HepG2 (cell line): Measurements from ENCODE around the gene MEGF10. TPM values are rescaled to one million over a fixed set of nuclear protein-coding genes. Genes with fewer than 3 reads are reported as not detected.

Experiments
- ATAC-seq: fragments of 200-7000 bp; cut with Tn5 transposase; 3 replicates; pipeline ENCODE4 v1.9.1; 2020; ENCODE audit warnings: mild to moderate bottlenecking, moderate library complexity
- BruUV-seq: library from RNA; stranded (reverse); fragments of 400-500 nt; replicated peaks from 2 replicates; lab custom pipeline; 2021; lab: Mats Ljungman, UMichigan
- CTCF ChIA-PET: fragments of 300-600 bp; formaldehyde crosslinking; extraction: SDS; loops from one replicate; lab custom pipeline; 2021; ENCODE audit warnings: low total read pairs, inconsistent platforms, low intra/inter-chr PET ratio; lab: Yijun Ruan, JAX
- POLR2A ChIA-PET: fragments of 350-600 bp; sonication (Branson Sonifier 250); formaldehyde crosslinking; loops from one replicate; lab custom pipeline; 2020; ENCODE audit warnings: antibody characterized with exemption, inconsistent platforms; lab: Yijun Ruan, JAX
- DNase-seq: peaks from one replicate; pipeline ENCODE4 v3.0.0-alpha.2; 2015; ENCODE audit warnings: low spot score
- FAIRE-seq: peaks from 3 replicates; lab custom pipeline; 2011; peaks lifted over from hg19 to GRCh38; lab: Jason Lieb, UNC
- H2AFZ ChIP-seq: one replicate; pipeline ENCODE4 v1.6.1; 2011; ENCODE audit warnings: low read length, inconsistent platforms
- H3K27ac ChIP-seq: fragments of 300-600 bp; 3 replicates; pipeline ENCODE4 v1.8.0; 2011; ENCODE audit warnings: mixed run types, mild to moderate bottlenecking, mixed read lengths, low read length, inconsistent platforms; ENCODE audit not compliant: insufficient read depth; ENCODE audit errors: extremely low read length
- H3K27me3 ChIP-seq, 2 experiments: fragments of 200-600 bp in 1 of 2; 2 replicates in 1 of 2; 3 replicates in 1 of 2; pipeline versions ENCODE4 v1.6.0 to v1.8.0; 2011; ENCODE audit warnings: low read length in 2 of 2, mild to moderate bottlenecking in 2 of 2, moderate library complexity in 2 of 2, inconsistent platforms in 1 of 2; ENCODE audit not compliant: insufficient read depth in 2 of 2, control insufficient read depth in 1 of 2
- H3K36me3 ChIP-seq, 2 experiments: fragments of 200-600 bp in 1 of 2; replicated peaks in 1 of 2; 2 replicates in 1 of 2; 3 replicates in 1 of 2; pipeline versions ENCODE4 v1.5.1 to v1.8.0; 2011; ENCODE audit warnings: low read length in 2 of 2, inconsistent platforms in 1 of 2; ENCODE audit not compliant: insufficient read depth in 2 of 2, control insufficient read depth in 1 of 2
- H3K4me1 ChIP-seq: 2 replicates; pipeline ENCODE4 v1.5.1; 2012; ENCODE audit warnings: low read length, inconsistent platforms; ENCODE audit not compliant: insufficient read depth
- H3K4me2 ChIP-seq: 2 replicates; pipeline ENCODE4 v1.6.0; 2011; ENCODE audit warnings: low read depth, low read length, inconsistent platforms
- H3K4me3 ChIP-seq, 3 experiments: fragments of 200-600 bp in 1 of 3; sonication (generic), shearing (Covaris generic) in 1 of 3; replicated peaks in 1 of 3; 2 replicates each; pipeline ENCODE4 v1.5.1; 2011 to 2016; ENCODE audit warnings: low read length in 3 of 3, inconsistent platforms in 2 of 3, low read depth in 2 of 3, mild to moderate bottlenecking in 2 of 3, control low read depth in 1 of 3, mixed read lengths in 1 of 3; ENCODE audit not compliant: insufficient read depth in 1 of 3
- H3K79me2 ChIP-seq: one replicate; pipeline ENCODE4 v1.6.1; 2011; ENCODE audit warnings: low read length, inconsistent platforms; ENCODE audit not compliant: insufficient read depth
- H3K9ac ChIP-seq: 2 replicates; pipeline ENCODE4 v1.6.0; 2011; ENCODE audit warnings: mild to moderate bottlenecking, low read depth, low read length, inconsistent platforms; ENCODE audit not compliant: insufficient read depth
- H3K9me3 ChIP-seq: 2 replicates; pipeline ENCODE4 v1.5.1; 2012; ENCODE audit warnings: mild to moderate bottlenecking, low read length
- H4K20me1 ChIP-seq: 2 replicates; pipeline ENCODE4 v1.6.0; 2011; ENCODE audit warnings: inconsistent platforms, mild to moderate bottlenecking, low read length, moderate library complexity; ENCODE audit not compliant: insufficient read depth
- DZIP1 ChIP-seq: sonication (generic); formaldehyde crosslinking; IDR thresholded peaks from 2 replicates; pipeline ENCODE4 v1.5.0; 2020; ENCODE audit warnings: mild to moderate bottlenecking, missing genetic modification reagents
- HNF4A ChIP-seq: sonication (generic); formaldehyde crosslinking; IDR thresholded peaks from 2 replicates; pipeline ENCODE4 v1.4.0; 2020; ENCODE audit warnings: missing genetic modification reagents
- SNRNP70 ChIP-seq: fragments of 200-400 bp; formaldehyde crosslinking; IDR thresholded peaks from 2 replicates; pipeline ENCODE4 v1.6.1; 2017; ENCODE audit warnings: mild to moderate bottlenecking, low read depth, low read length, moderate library complexity
- SRSF9 ChIP-seq: fragments of 200-400 bp; formaldehyde crosslinking; IDR thresholded peaks from 2 replicates; pipeline ENCODE4 v1.6.1; 2018; ENCODE audit warnings: borderline replicate concordance, mild to moderate bottlenecking, low read depth, low read length; ENCODE audit not compliant: insufficient read depth, poor library complexity, severe bottlenecking
- TBX2 ChIP-seq: sonication (generic); formaldehyde crosslinking; IDR thresholded peaks from 2 replicates; pipeline ENCODE4 v1.5.0; 2020; ENCODE audit warnings: missing genetic modification reagents, mild to moderate bottlenecking, borderline replicate concordance
- TGIF2 ChIP-seq: IDR thresholded peaks from 2 replicates; pipeline ENCODE4 v1.6.1; 2016; ENCODE audit warnings: control low read depth, missing compliant biosample characterization
- TSC22D2 ChIP-seq: sonication (generic); formaldehyde crosslinking; IDR thresholded peaks from 2 replicates; pipeline ENCODE4 v1.5.1; 2020; ENCODE audit warnings: missing genetic modification reagents, mild to moderate bottlenecking, borderline replicate concordance
- ZNF17 ChIP-seq: sonication (generic); formaldehyde crosslinking; IDR thresholded peaks from 2 replicates; pipeline ENCODE4 v1.5.0; 2020; ENCODE audit warnings: mild to moderate bottlenecking, missing genetic modification reagents
- ZNF224 ChIP-seq: sonication (generic); formaldehyde crosslinking; IDR thresholded peaks from 2 replicates; pipeline ENCODE4 v1.5.0; 2020; ENCODE audit warnings: mild to moderate bottlenecking, missing genetic modification reagents
- ZNF83 ChIP-seq: sonication (generic); formaldehyde crosslinking; IDR thresholded peaks from 2 replicates; pipeline ENCODE4 v1.4.0; 2020; ENCODE audit warnings: missing genetic modification reagents, mild to moderate bottlenecking, borderline replicate concordance
- WGBS: methylation state at CpG from one replicate; pipeline ENCODE4 v1.1.6; 2017; ENCODE audit warnings: low lambda C conversion rate; 5-methylcytosine and 5-hydroxymethylcytosine counted together
- in situ Hi-C: cut with HindIII; loops from 2 replicates; pipeline ENCODE4 v1.10.0; 2017; ENCODE audit warnings: low pct_unique_long_range_greater_than_20kb; ENCODE audit not compliant: extremely low pct_ligation_motif_present
- intact Hi-C: fragments of 100-400 bp; cut with micrococcal nuclease; formaldehyde crosslinking; loops from one replicate; pipeline ENCODE4 v1.10.0; 2022; ENCODE audit not compliant: unreplicated experiment
- polyA plus RNA-seq, 8 experiments: library from polyadenylated mRNA; depleted of rRNA in 3 of 8; stranded (reverse) in 7 of 8; unstranded in 1 of 8; fragments of >200 nt; fragmentation: Illumina TruSeq in 4 of 8; extraction: Trizol in 4 of 8; gene quantifications; 2 replicates each; pipeline versions ENCODE4 v1.2.1 to v1.2.3, GENCODE V29; 2011 to 2016; ENCODE audit warnings: low read depth in 4 of 8, missing spikeins in 1 of 8, mixed read lengths in 1 of 8; ENCODE audit not compliant: insufficient read depth in 1 of 8
- total RNA-seq, 5 experiments: library from RNA; depleted of rRNA; stranded (reverse); fragments of >200 nt; fragmentation: Illumina TruSeq; extraction: Trizol; gene quantifications; 2 replicates each; pipeline ENCODE4 v1.2.3, GENCODE V29; 2016; ENCODE audit warnings: low read depth in 1 of 5
- TF ChIP-seq, protein P1 (sequence below): sonication (generic); formaldehyde crosslinking; IDR thresholded peaks from 2 replicates; pipeline ENCODE4 v1.4.0; 2020; ENCODE audit warnings: mild to moderate bottlenecking, missing genetic modification reagents
- TF ChIP-seq, protein P2 (sequence below): sonication (generic); formaldehyde crosslinking; IDR thresholded peaks from 2 replicates; pipeline ENCODE4 v1.5.0; 2020; ENCODE audit warnings: missing genetic modification reagents, mild to moderate bottlenecking, borderline replicate concordance

Gene MEGF10
- total and polyA plus RNA-seq, 2 of the 13 experiments (the other 11 are each of a cell fraction or from before 2014, with no cell fraction given) = not detected

DNA sequence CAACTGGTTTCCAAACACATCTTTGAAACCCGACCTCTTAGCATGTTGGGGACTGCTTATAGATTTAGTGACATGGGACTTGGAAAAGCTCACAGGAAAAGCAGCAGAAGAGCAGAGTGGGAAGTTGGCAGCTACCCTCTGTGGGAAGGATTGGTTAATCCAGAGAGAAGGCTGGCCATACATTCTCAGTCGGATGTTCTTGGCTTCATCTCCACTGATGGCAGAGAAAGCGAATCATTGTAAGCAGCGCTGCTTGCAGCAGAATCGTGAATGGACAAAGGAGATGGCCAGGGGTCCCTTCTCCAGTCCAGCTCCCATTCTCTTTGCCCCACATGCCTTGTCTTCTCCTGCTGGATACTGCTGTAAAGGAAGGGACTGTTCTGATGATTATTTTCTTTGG lies 62.7 kb downstream of the MEGF10 start:
- Histone ChIP-seq H3K4me3 (no peak overlapping the region), H3K27me3 (no peaks in the 10 kb centered on the region), H3K4me1 (no peaks in the 10 kb centered on the region), H3K9ac (no peak overlapping the region), H3K4me2 (no peak overlapping the region), H4K20me1 (no peaks in the 10 kb centered on the region), H3K27ac (no peak overlapping the region), H3K79me2 (no peaks in the 10 kb centered on the region)
- no peak for FAIRE-seq
- no TSS peak for BruUV-seq
- POLR2A ChIA-PET = no interaction called here
- 47% methylated on average over 5 of the region's 5 CpGs for WGBS
- TF ChIP-seq ZNF224 = no peak
- no peak for TF ChIP-seq DZIP1 (CRISPR knock-in tag)
- TF ChIP-seq TBX2 (CRISPR knock-in tag) = no peak
- TF ChIP-seq ZNF17 (CRISPR knock-in tag) = no peak
- no peak for TF ChIP-seq SRSF9
- TF ChIP-seq SNRNP70 = no peak
- TF ChIP-seq, protein P1, sequence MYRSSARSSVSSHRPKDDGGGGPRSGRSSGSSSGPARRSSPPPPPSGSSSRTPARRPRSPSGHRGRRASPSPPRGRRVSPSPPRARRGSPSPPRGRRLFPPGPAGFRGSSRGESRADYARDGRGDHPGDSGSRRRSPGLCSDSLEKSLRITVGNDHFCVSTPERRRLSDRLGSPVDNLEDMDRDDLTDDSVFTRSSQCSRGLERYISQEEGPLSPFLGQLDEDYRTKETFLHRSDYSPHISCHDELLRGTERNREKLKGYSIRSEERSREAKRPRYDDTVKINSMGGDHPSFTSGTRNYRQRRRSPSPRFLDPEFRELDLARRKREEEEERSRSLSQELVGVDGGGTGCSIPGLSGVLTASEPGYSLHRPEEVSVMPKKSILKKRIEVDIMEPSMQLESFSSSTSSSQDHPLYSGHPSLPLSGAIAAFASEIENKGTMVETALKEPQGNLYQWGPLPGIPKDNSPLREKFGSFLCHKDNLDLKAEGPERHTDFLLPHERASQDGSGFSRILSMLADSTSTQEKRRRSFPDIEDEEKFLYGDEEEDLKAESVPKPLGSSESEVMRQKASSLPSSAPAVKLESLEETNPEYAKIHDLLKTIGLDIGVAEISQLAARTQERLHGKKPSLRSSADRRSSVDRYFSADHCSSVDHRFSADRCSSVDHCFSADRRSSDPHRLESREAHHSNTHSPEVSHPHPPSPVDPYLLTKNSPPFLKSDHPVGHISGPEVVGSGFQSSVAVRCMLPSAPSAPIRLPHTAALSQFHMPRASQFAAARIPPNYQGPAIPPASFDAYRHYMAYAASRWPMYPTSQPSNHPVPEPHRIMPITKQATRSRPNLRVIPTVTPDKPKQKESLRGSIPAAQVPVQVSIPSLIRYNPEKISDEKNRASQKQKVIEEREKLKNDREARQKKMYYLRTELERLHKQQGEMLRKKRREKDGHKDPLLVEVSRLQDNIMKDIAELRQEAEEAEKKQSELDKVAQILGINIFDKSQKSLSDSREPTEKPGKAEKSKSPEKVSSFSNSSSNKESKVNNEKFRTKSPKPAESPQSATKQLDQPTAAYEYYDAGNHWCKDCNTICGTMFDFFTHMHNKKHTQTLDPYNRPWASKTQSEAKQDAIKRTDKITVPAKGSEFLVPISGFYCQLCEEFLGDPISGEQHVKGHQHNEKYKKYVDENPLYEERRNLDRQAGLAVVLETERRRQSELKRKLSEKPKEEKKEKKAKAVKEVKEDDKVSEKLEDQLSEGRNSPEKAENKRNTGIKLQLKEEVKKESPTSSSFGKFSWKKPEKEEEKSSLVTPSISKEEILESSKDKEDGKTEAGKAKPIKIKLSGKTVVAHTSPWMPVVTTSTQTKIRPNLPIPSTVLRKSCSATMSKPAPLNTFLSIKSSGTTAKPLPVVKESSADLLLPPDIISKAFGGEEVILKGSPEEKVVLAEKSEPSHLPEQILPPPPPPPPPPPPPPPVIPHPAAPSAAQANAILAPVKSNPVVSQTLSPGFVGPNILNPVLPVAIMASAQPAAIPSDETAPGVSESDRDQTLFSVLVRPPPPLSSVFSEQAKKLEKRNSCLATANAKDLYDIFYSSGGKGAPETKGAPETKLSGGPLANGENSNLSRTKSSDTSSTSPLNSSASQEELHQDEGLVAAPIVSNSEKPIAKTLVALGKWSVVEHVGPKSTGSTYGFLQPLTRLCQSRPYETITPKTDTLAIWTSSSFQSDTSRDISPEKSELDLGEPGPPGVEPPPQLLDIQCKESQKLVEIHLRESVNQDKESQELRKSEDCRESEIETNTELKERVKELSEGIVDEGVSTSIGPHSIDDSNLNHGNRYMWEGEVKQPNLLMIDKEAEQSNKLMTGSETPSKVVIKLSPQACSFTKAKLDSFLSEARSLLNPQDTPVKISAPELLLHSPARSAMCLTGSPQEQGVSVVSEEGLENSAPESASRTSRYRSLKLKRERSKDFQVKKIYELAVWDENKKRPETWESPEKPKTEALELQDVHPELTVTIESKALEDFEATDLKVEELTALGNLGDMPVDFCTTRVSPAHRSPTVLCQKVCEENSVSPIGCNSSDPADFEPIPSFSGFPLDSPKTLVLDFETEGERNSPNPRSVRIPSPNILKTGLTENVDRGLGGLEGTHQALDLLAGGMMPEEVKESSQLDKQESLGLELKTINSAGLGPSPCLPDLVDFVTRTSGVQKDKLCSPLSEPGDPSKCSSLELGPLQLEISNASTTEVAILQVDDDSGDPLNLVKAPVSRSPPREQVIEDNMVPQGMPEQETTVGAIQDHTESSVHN (CRISPR knock-in tag) = no peak
- TF ChIP-seq TSC22D2 (CRISPR knock-in tag) = no peak
- TF ChIP-seq HNF4A (CRISPR knock-in tag) = no peak
- no peak for TF ChIP-seq TGIF2 (CRISPR knock-in tag)
- TF ChIP-seq, protein P2, sequence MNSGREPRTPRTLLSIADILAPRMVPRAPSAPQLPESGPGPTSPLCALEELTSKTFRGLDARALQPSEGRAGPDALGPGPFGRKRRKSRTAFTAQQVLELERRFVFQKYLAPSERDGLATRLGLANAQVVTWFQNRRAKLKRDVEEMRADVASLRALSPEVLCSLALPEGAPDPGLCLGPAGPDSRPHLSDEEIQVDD (CRISPR knock-in tag) = no peak
- no peak for TF ChIP-seq ZNF83 (CRISPR knock-in tag)
- TF ChIP-seq, all 625 proteins: peak for 0
- ATAC-seq (no peak), DNase-seq (no peak)
- no peaks in the 10 kb centered on the region for H3K36me3 ChIP-seq
- in situ Hi-C loops = no loop called here
- CTCF ChIA-PET = no interaction called here
- H3K9me3 ChIP-seq = no peaks in the 10 kb centered on the region
- H2AFZ ChIP-seq = no peak overlapping the region
- intact Hi-C loops = no loop called here
